ENCODE data around the gene FITM1. TPM values are rescaled to one million over a fixed set of nuclear protein-coding genes. Genes with fewer than 3 reads are reported as not detected.

Gene FITM1
- total RNA-seq, 1 donor from 2014 or later, result 0.53 TPM

GRCh38 chr14:24106672-24107271, 23.7 kb upstream of the FITM1 start:
- H3K36me3 Mint-ChIP-seq, result peaks cover 7% of the 10 kb centered on the region
- H3K4me3 Mint-ChIP-seq, result no peak overlapping the region
- H3K4me1 Mint-ChIP-seq (ENCODE audit: unreplicated experiment), result peaks cover 5% of the 10 kb centered on the region
- H3K9me3 Mint-ChIP-seq, result no peaks in the 10 kb centered on the region
- TF ChIP-seq CTCF (conservative IDR thresholded peaks at IDR 0.05), result no peak
- H3K27ac Mint-ChIP-seq, result no peak overlapping the region
- no peak for DNase-seq (ENCODE audit: extremely low spot score, unreplicated experiment)
- no peaks in the 10 kb centered on the region for H3K27me3 Mint-ChIP-seq

- no peak for TF ChIP-seq CTCF (conservative IDR thresholded peaks at IDR 0.05)
- Mint-ChIP-seq H3K27me3 (no peaks in the 10 kb centered on the region), H3K4me3 (peak overlapping the region; percentile 40), H3K27ac (peak overlapping the region; percentile 80), H3K36me3 (peaks cover 3% of the 10 kb centered on the region), H3K4me1 (ENCODE audit: unreplicated experiment) (peaks cover 5% of the 10 kb centered on the region), H3K9me3 (no peaks in the 10 kb centered on the region)
- no peak for DNase-seq (ENCODE audit: extremely low spot score, unreplicated experiment)
These were observed 22.1 kb upstream of the FITM1 start for GRCh38 chr14:24108336-24108874.

GRCh38 chr14:24110060-24110459, 20.4 kb upstream of the FITM1 start:
- H3K4me3 Mint-ChIP-seq, result no peak overlapping the region
- TF ChIP-seq CTCF (conservative IDR thresholded peaks at IDR 0.05), result no peak
- peaks cover under 1% of the 10 kb centered on the region for H3K36me3 Mint-ChIP-seq
- H3K4me1 Mint-ChIP-seq (ENCODE audit: unreplicated experiment), result peaks cover 5% of the 10 kb centered on the region
- H3K9me3 Mint-ChIP-seq, result no peaks in the 10 kb centered on the region
- no peak for DNase-seq (ENCODE audit: extremely low spot score, unreplicated experiment)
- H3K27me3 Mint-ChIP-seq, result no peaks in the 10 kb centered on the region
- H3K27ac Mint-ChIP-seq, result no peak overlapping the region

GRCh38 chr14:24110523-24110922, 19.9 kb upstream of the FITM1 start:
- no peak for DNase-seq (ENCODE audit: extremely low spot score, unreplicated experiment)
- H3K27ac Mint-ChIP-seq, result no peak overlapping the region
- H3K27me3 Mint-ChIP-seq, result no peaks in the 10 kb centered on the region
- H3K9me3 Mint-ChIP-seq, result no peaks in the 10 kb centered on the region
- peaks cover 5% of the 10 kb centered on the region for H3K36me3 Mint-ChIP-seq
- no peak overlapping the region for H3K4me3 Mint-ChIP-seq
- H3K4me1 Mint-ChIP-seq (ENCODE audit: unreplicated experiment), result peaks cover 10% of the 10 kb centered on the region
- no peak for TF ChIP-seq CTCF (conservative IDR thresholded peaks at IDR 0.05)

- TF ChIP-seq CTCF (conservative IDR thresholded peaks at IDR 0.05), result no peak
- H3K9me3 Mint-ChIP-seq, result no peaks in the 10 kb centered on the region
These were observed 17.1 kb upstream of the FITM1 start for GRCh38 chr14:24113379-24113800.

More at GRCh38 chr14:24113379-24113800, 17.1 kb upstream of the FITM1 start:
- Mint-ChIP-seq H3K27me3 (no peaks in the 10 kb centered on the region), H3K27ac (peak overlapping the region; percentile 99), H3K4me1 (ENCODE audit: unreplicated experiment) (peaks cover 24% of the 10 kb centered on the region), H3K4me3 (peak overlapping the region; percentile 99), H3K36me3 (peaks cover 11% of the 10 kb centered on the region)
- no peak for DNase-seq (ENCODE audit: extremely low spot score, unreplicated experiment)

All from type B pancreatic cell (in vitro differentiated cells).